ENCODE data around the gene SCFD1. TPM values are rescaled to one million over a fixed set of nuclear protein-coding genes. Genes with fewer than 3 reads are reported as not detected.
"Not testable (repeated sequence)": the region's sequence is repeated elsewhere in the genome, so short reads cannot be mapped to it uniquely, and the experiment has no call there.

SCFD1 gene
- total RNA-seq, 5 donors from 2014 or later (not counting 1 experiment from before 2014, with no cell fraction given) = 49.8 to 105 (median 57.3) TPM

DNA sequence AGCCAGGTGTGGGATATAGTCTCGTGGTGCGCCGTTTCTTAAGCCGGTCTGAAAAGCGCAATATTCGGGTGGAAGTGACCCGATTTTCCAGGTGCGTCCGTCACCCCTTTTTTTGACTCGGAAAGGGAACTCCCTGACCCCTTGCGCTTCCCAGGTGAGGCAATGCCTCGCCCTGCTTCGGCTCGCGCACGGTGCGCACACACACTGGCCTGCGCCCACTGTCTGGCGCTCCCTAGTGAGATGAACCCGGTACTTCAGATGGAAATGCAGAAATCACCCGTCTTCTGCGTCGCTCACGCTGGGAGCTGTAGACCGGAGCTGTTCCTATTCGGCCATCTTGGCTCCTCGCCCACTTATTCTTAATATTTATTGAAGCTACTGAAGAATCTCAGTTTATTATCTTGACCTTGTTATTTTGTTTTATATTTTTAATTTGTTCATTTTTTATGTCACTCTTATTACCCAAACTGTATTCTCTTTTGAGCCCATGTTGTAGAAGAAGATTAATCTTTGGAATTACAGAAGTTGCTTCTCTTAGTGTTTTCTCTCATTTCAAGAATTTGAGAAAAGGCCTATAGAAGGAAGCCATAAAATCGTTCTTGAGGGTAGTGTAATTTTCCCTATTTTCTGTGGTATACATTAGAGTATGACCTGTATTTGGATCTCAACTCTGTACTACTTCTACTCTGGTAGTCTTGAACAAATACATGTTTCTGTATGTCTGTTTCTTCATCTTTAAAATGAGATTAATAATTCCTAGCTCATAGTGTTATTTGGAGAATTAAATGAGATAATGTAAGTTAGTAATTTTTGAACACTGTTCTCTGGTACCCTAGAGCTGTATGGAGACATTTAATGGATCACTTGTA, 68.6 kb downstream of the SCFD1 start:
- ATAC-seq (replicated peaks in 1 of 4) = peak in 1 of 4 experiments; percentile 46
- H3K27me3 Mint-ChIP-seq; POLR2A ChIA-PET; H3K9me3 Mint-ChIP-seq; H3K4me3 ChIP-seq (ENCODE audit: control insufficient read depth in 1 of 2, extremely low read depth in 1 of 2, low read length in 1 of 2); H3K9me3 ChIP-seq; H3K4me1 Mint-ChIP-seq; H3K27me3 ChIP-seq (replicated peaks in 1 of 2; ENCODE audit: control insufficient read depth in 2 of 2, extremely low read depth in 1 of 2, insufficient read depth in 2 of 2, low read length in 1 of 2); H3K4me1 ChIP-seq (ENCODE audit: control insufficient read depth in 1 of 2, extremely low read depth in 1 of 2, insufficient read depth in 2 of 2, low read length in 2 of 2): not testable (repeated sequence)
- Mint-ChIP-seq H3K4me3 (peak overlapping the region in 2 of 3 donors; percentile 46 to 57), H3K27ac (peak overlapping the region in 1 of 2 donors; percentile 65), H3K36me3 (peaks cover 15% of the 10 kb centered on the region)
- WGBS (ENCODE audit: insufficient coverage) = no CpG with 5 or more reads among the region's 28 CpGs
- H3K36me3 ChIP-seq (ENCODE audit: control insufficient read depth in 2 of 2, extremely low read depth in 1 of 2, insufficient read depth in 1 of 2, low read length in 1 of 2) = peaks cover 0 to 12% of the 10 kb centered on the region in 2 donors
- peak in 23 of 35 experiments; percentile 1 to 73 (median 31) for DNase-seq
- CTCF ChIA-PET = interaction anchor here (0.7 to 1.8 kb wide), 5 partner anchors 32 to 36 kb away, joined by 3 to 8 read pairs (median 3); no protein-coding TSS in a partner anchor
- H3K27ac ChIP-seq (ENCODE audit: low read length) = peak overlapping the region; percentile 22

GRCh38 chr14:30691751-30692398, 69.8 kb downstream of the SCFD1 start:
- H3K27ac ChIP-seq (ENCODE audit: low read length) = no peak overlapping the region
- ATAC-seq (replicated peaks in 1 of 4) (no peak), DNase-seq (no peak)
- peaks cover 0 to 20% of the 10 kb centered on the region in 2 donors for H3K36me3 ChIP-seq (ENCODE audit: control insufficient read depth in 2 of 2, extremely low read depth in 1 of 2, insufficient read depth in 1 of 2, low read length in 1 of 2)
- ChIA-PET CTCF (interaction anchor here (1.2 to 1.8 kb wide), 3 partner anchors 33 to 36 kb away, joined by 3 to 8 read pairs (median 5); no protein-coding TSS in a partner anchor), POLR2A (no interaction called here)
- peaks cover 20% of the 10 kb centered on the region for H3K36me3 Mint-ChIP-seq
- H3K9me3 ChIP-seq = no peaks in the 10 kb centered on the region
- H3K4me1 Mint-ChIP-seq = peaks cover 0 to 9% (median 7%) of the 10 kb centered on the region in 3 donors
- no peaks in the 10 kb centered on the region for H3K27me3 ChIP-seq (replicated peaks in 1 of 2; ENCODE audit: control insufficient read depth in 2 of 2, extremely low read depth in 1 of 2, insufficient read depth in 2 of 2, low read length in 1 of 2)
- peak overlapping the region in 1 of 2 donors; percentile 25 for H3K27ac Mint-ChIP-seq
- WGBS (ENCODE audit: insufficient coverage) = 100% methylated on average over 1 of the region's 5 CpGs
- no peak overlapping the region for H3K4me3 ChIP-seq (ENCODE audit: control insufficient read depth in 1 of 2, extremely low read depth in 1 of 2, low read length in 1 of 2)
- no peaks in the 10 kb centered on the region for H3K9me3 Mint-ChIP-seq
- H3K4me3 Mint-ChIP-seq = no peak overlapping the region
- H3K27me3 Mint-ChIP-seq = no peaks in the 10 kb centered on the region
- H3K4me1 ChIP-seq (ENCODE audit: control insufficient read depth in 1 of 2, extremely low read depth in 1 of 2, insufficient read depth in 2 of 2, low read length in 2 of 2) = no peaks in the 10 kb centered on the region

DNA sequence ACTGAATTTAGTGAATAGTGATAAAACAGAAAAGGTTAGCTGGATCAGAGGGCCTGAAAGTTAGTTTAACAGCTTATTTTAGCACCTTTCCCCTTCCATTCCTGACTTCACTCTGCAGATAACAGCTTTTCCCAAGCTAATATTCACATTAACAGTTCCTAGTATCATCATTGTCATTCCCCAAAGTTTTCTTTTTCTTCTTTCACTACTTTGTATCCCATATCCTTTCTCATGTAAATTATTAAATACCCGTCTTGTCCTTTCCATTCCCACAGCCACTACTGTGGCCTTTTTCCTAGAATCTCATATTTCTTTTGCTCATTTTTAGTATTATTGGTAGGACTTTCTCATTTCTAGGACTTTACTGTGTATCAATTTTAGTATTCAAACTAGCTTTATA, 70.5 kb downstream of the SCFD1 start:
- no peaks in the 10 kb centered on the region for H3K27me3 Mint-ChIP-seq
- WGBS (ENCODE audit: insufficient coverage) = no CpG with 5 or more reads among the region's 1 CpG
- Histone ChIP-seq H3K36me3 (ENCODE audit: control insufficient read depth in 2 of 2, extremely low read depth in 1 of 2, insufficient read depth in 1 of 2, low read length in 1 of 2) (peaks cover 0 to 27% of the 10 kb centered on the region in 2 donors), H3K4me1 (ENCODE audit: control insufficient read depth in 1 of 2, extremely low read depth in 1 of 2, insufficient read depth in 2 of 2, low read length in 2 of 2) (no peaks in the 10 kb centered on the region), H3K4me3 (ENCODE audit: control insufficient read depth in 1 of 2, extremely low read depth in 1 of 2, low read length in 1 of 2) (no peak overlapping the region), H3K27me3 (replicated peaks in 1 of 2; ENCODE audit: control insufficient read depth in 2 of 2, extremely low read depth in 1 of 2, insufficient read depth in 2 of 2, low read length in 1 of 2) (no peaks in the 10 kb centered on the region), H3K27ac (ENCODE audit: low read length) (no peak overlapping the region), H3K9me3 (no peaks in the 10 kb centered on the region)
- no peaks in the 10 kb centered on the region for H3K9me3 Mint-ChIP-seq
- POLR2A ChIA-PET = no interaction called here
- DNase-seq = no peak
- no peak overlapping the region for H3K4me3 Mint-ChIP-seq
- no peak overlapping the region for H3K27ac Mint-ChIP-seq
- CTCF ChIA-PET = no interaction called here
- peaks cover 24% of the 10 kb centered on the region for H3K36me3 Mint-ChIP-seq
- peaks cover 0 to 9% (median 7%) of the 10 kb centered on the region in 3 donors for H3K4me1 Mint-ChIP-seq
- ATAC-seq (replicated peaks in 1 of 4) = no peak

- H3K36me3 ChIP-seq (ENCODE audit: control insufficient read depth in 2 of 2, extremely low read depth in 1 of 2, insufficient read depth in 1 of 2, low read length in 1 of 2) = peaks cover 2 to 56% of the 10 kb centered on the region in 2 donors
- H3K27ac Mint-ChIP-seq = no peak overlapping the region
- DNase-seq (no peak), ATAC-seq (replicated peaks in 1 of 4) (no peak)
- H3K27ac ChIP-seq (ENCODE audit: low read length) = no peak overlapping the region
- H3K4me3 ChIP-seq (ENCODE audit: control insufficient read depth in 1 of 2, extremely low read depth in 1 of 2, low read length in 1 of 2) = no peak overlapping the region
- H3K4me1 Mint-ChIP-seq = no peaks in the 10 kb centered on the region
- no peaks in the 10 kb centered on the region for H3K4me1 ChIP-seq (ENCODE audit: control insufficient read depth in 1 of 2, extremely low read depth in 1 of 2, insufficient read depth in 2 of 2, low read length in 2 of 2)
- 100% methylated on average over 3 of the region's 5 CpGs for WGBS (ENCODE audit: insufficient coverage)
- H3K27me3 Mint-ChIP-seq = no peaks in the 10 kb centered on the region
- H3K9me3 Mint-ChIP-seq = no peaks in the 10 kb centered on the region
- POLR2A ChIA-PET = no interaction called here
- H3K4me3 Mint-ChIP-seq = no peak overlapping the region
- H3K9me3 ChIP-seq = no peaks in the 10 kb centered on the region
- peaks cover 51% of the 10 kb centered on the region for H3K36me3 Mint-ChIP-seq
- H3K27me3 ChIP-seq (replicated peaks in 1 of 2; ENCODE audit: control insufficient read depth in 2 of 2, extremely low read depth in 1 of 2, insufficient read depth in 2 of 2, low read length in 1 of 2) = no peaks in the 10 kb centered on the region
- CTCF ChIA-PET = no interaction called here
Observed at GRCh38 chr14:30698463-30698862, 76.3 kb downstream of the SCFD1 start.

DNA sequence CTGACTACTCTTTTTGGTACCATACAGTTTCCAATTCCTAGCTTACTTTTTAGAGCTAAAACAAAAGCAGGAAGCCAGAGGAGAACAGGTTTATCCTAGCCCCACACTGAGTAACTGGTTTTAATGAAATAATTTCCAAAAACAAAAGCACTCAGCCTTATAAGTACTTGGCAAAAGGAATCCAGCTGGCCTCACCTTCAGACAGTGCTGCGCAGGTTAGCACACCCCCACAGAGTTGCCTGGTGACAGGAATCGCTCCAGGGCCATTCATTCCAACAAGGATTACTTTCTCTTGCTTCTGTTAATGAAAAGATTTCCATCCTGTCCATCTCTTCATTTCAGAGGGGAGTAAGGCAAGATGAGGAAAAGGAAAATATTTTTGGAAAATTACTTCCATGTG, 84.6 kb downstream of the SCFD1 start:
- Mint-ChIP-seq H3K4me1 (no peaks in the 10 kb centered on the region), H3K27ac (no peak overlapping the region), H3K9me3 (no peaks in the 10 kb centered on the region), H3K4me3 (no peak overlapping the region), H3K27me3 (no peaks in the 10 kb centered on the region), H3K36me3 (peaks cover 49% of the 10 kb centered on the region)
- Histone ChIP-seq H3K36me3 (ENCODE audit: control insufficient read depth in 2 of 2, extremely low read depth in 1 of 2, insufficient read depth in 1 of 2, low read length in 1 of 2) (peaks cover 0 to 29% of the 10 kb centered on the region in 2 donors), H3K4me3 (ENCODE audit: control insufficient read depth in 1 of 2, extremely low read depth in 1 of 2, low read length in 1 of 2) (no peak overlapping the region), H3K4me1 (ENCODE audit: control insufficient read depth in 1 of 2, extremely low read depth in 1 of 2, insufficient read depth in 2 of 2, low read length in 2 of 2) (no peaks in the 10 kb centered on the region), H3K27me3 (replicated peaks in 1 of 2; ENCODE audit: control insufficient read depth in 2 of 2, extremely low read depth in 1 of 2, insufficient read depth in 2 of 2, low read length in 1 of 2) (no peaks in the 10 kb centered on the region), H3K27ac (ENCODE audit: low read length) (no peak overlapping the region), H3K9me3 (no peaks in the 10 kb centered on the region)
- ChIA-PET POLR2A (interaction anchor here in 1 of 2 donors (0.5 kb wide), 1 partner anchor 855 kb away, joined by 8 read pairs; no protein-coding TSS in a partner anchor), CTCF (no interaction called here)
- DNase-seq (no peak), ATAC-seq (replicated peaks in 1 of 4) (no peak)
- WGBS (ENCODE audit: insufficient coverage) = no CpG with 5 or more reads among the region's 2 CpGs

DNA sequence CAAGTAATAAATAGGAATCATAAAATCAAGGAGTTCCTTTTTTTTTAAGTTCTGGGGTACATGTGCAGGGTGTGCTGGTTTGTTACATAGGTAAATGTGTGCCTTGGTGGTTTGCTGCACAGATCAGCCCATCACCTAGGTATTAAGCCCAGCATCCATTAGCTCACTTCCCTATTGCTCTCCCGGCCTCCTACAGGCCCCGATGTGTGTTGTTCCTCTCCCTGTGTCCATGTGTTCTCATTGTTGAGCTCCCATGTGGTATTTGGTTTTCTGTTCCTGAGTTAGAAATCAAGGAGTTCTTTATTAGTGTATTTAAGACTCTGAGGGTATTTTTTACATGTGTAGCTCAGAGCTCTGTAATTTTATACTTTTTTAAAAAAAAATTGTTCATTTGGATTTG, 86.0 kb downstream of the SCFD1 start:
- Histone ChIP-seq H3K4me3 (ENCODE audit: control insufficient read depth in 1 of 2, extremely low read depth in 1 of 2, low read length in 1 of 2) (no peak overlapping the region), H3K9me3 (no peaks in the 10 kb centered on the region), H3K27ac (ENCODE audit: low read length) (no peak overlapping the region), H3K4me1 (ENCODE audit: control insufficient read depth in 1 of 2, extremely low read depth in 1 of 2, insufficient read depth in 2 of 2, low read length in 2 of 2) (no peaks in the 10 kb centered on the region), H3K27me3 (replicated peaks in 1 of 2; ENCODE audit: control insufficient read depth in 2 of 2, extremely low read depth in 1 of 2, insufficient read depth in 2 of 2, low read length in 1 of 2) (no peaks in the 10 kb centered on the region), H3K36me3 (ENCODE audit: control insufficient read depth in 2 of 2, extremely low read depth in 1 of 2, insufficient read depth in 1 of 2, low read length in 1 of 2) (peaks cover 0 to 22% of the 10 kb centered on the region in 2 donors)
- POLR2A ChIA-PET = interaction anchor here in 1 of 2 donors (0.6 kb wide), 1 partner anchor 30 kb away, joined by 5 read pairs; no protein-coding TSS in a partner anchor
- H3K9me3 Mint-ChIP-seq = no peaks in the 10 kb centered on the region
- no peak overlapping the region for H3K27ac Mint-ChIP-seq
- no peak overlapping the region for H3K4me3 Mint-ChIP-seq
- no peaks in the 10 kb centered on the region for H3K27me3 Mint-ChIP-seq
- no peaks in the 10 kb centered on the region for H3K4me1 Mint-ChIP-seq
- WGBS (ENCODE audit: insufficient coverage) = no CpG with 5 or more reads among the region's 2 CpGs
- DNase-seq = no peak
- ATAC-seq (replicated peaks in 1 of 4) = no peak
- peaks cover 46% of the 10 kb centered on the region for H3K36me3 Mint-ChIP-seq
- CTCF ChIA-PET = no interaction called here

All from T-cell (primary cell).